Smooth muscle cell (in vitro differentiated cells): ENCODE measurements around the gene CD68. TPM values are rescaled to one million over a fixed set of nuclear protein-coding genes. Genes with fewer than 3 reads are reported as not detected.

Experiments used
- DNase-seq: peaks from one replicate; lab custom pipeline; 2025; ENCODE audit not compliant: unreplicated experiment; lab: John Stamatoyannopoulos, UW
- H2AFZ ChIP-seq: fragments of 200-600 bp; sonication (generic); 2 replicates; pipeline ENCODE4 v1.6.0; 2016; ENCODE audit warnings: antibody characterized with exemption, low read depth, mild to moderate bottlenecking
- H3F3A ChIP-seq: fragments of 200-600 bp; sonication (generic); 2 replicates; pipeline ENCODE4 v1.6.0; 2017; ENCODE audit warnings: antibody characterized with exemption, low read depth
- H3K27ac ChIP-seq: fragments of 200-600 bp; sonication (generic); 2 replicates; pipeline ENCODE4 v1.5.1; 2016; ENCODE audit warnings: low read depth, mild to moderate bottlenecking
- H3K27me3 ChIP-seq: fragments of 200-600 bp; sonication (generic); 2 replicates; pipeline ENCODE4 v1.6.1; 2016; ENCODE audit warnings: low read depth, mild to moderate bottlenecking
- H3K36me3 ChIP-seq: fragments of 200-600 bp; sonication (generic); 2 replicates; pipeline ENCODE4 v1.5.1; 2016; ENCODE audit warnings: low read depth
- H3K4me1 ChIP-seq: fragments of 200-600 bp; sonication (generic); 2 replicates; pipeline ENCODE4 v1.5.1; 2016; ENCODE audit warnings: low read depth
- H3K4me2 ChIP-seq: fragments of 200-600 bp; sonication (generic); 2 replicates; pipeline ENCODE4 v1.6.0; 2016; ENCODE audit warnings: mild to moderate bottlenecking
- H3K4me3 ChIP-seq: fragments of 200-600 bp; sonication (generic); 2 replicates; pipeline ENCODE4 v1.5.1; 2016; ENCODE audit warnings: mild to moderate bottlenecking
- H3K79me2 ChIP-seq: fragments of 200-600 bp; sonication (generic); 2 replicates; pipeline ENCODE4 v1.6.0; 2016; ENCODE audit warnings: low read depth, mild to moderate bottlenecking
- H3K9ac ChIP-seq: fragments of 200-600 bp; sonication (generic); 2 replicates; pipeline ENCODE4 v1.6.0; 2016; ENCODE audit warnings: low read depth
- H3K9me3 ChIP-seq: fragments of 200-600 bp; sonication (generic); replicated peaks from 2 replicates; pipeline ENCODE4 v1.5.1; 2016; ENCODE audit warnings: low read depth
- H4K20me1 ChIP-seq: fragments of 200-600 bp; sonication (generic); 2 replicates; pipeline ENCODE4 v1.6.0; 2016; ENCODE audit warnings: low read depth
- WGBS: methylation state at CpG from one replicate; pipeline ENCODE4 v1.1.7; 2016; ENCODE audit warnings: low lambda C conversion rate; 5-methylcytosine and 5-hydroxymethylcytosine counted together
- polyA plus RNA-seq: library from polyadenylated mRNA; unstranded; fragments of >200 nt; fragmentation: Nextera tagmentation; extraction: Ambion mirVana; gene quantifications from 2 replicates; pipeline ENCODE4 v1.2.1, GENCODE V29; 2016
- total RNA-seq: library from RNA; depleted of rRNA; stranded (reverse); fragments of >200 nt; gene quantifications from 2 replicates; pipeline ENCODE4 v1.2.3, GENCODE V29; 2014
- TF ChIP-seq, protein P1 (sequence below): fragments of 200-600 bp; sonication (generic); IDR thresholded peaks from 2 replicates; pipeline ENCODE4 v1.5.1; 2017; ENCODE audit warnings: borderline replicate concordance, mild to moderate bottlenecking, antibody characterized with exemption; ENCODE audit not compliant: insufficient read depth, poor library complexity, severe bottlenecking

The CD68 gene
- total and polyA plus RNA-seq, 2 experiments from 2014 or later, result 22.7 to 27.5 TPM

DNA sequence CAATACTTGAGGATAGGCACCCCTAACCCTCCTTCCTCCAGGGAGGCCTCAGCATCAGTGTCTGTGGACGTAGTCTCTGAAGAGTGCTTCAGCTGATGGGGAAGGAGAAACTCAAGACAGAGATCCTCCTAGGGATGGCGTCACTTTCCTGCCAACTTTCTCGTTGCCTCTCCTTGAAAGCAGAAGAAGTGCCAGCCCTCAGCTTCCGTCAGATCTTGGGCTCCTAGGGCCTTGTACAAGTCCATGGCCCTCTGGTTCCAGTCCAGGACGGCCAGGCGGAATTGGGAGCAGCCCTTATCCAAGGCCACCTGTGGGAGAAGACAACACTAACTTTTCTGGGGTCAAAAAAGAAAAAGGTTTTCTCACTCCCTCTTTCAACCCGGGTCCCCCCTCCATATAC lies 46.9 kb downstream of the CD68 start:
- Histone ChIP-seq H3F3A (no peaks in the 10 kb centered on the region), H3K4me1 (no peaks in the 10 kb centered on the region), H2AFZ (no peak overlapping the region), H3K27ac (no peak overlapping the region), H3K4me3 (peak overlapping the region; percentile 87), H3K9me3 (no peaks in the 10 kb centered on the region), H4K20me1 (no peaks in the 10 kb centered on the region), H3K4me2 (peak overlapping the region; percentile 87), H3K36me3 (no peaks in the 10 kb centered on the region), H3K9ac (no peak overlapping the region), H3K27me3 (no peaks in the 10 kb centered on the region), H3K79me2 (peaks cover 8% of the 10 kb centered on the region)
- 96% methylated on average over 7 of the region's 7 CpGs for WGBS
- no peak for DNase-seq
- TF ChIP-seq, protein P1, sequence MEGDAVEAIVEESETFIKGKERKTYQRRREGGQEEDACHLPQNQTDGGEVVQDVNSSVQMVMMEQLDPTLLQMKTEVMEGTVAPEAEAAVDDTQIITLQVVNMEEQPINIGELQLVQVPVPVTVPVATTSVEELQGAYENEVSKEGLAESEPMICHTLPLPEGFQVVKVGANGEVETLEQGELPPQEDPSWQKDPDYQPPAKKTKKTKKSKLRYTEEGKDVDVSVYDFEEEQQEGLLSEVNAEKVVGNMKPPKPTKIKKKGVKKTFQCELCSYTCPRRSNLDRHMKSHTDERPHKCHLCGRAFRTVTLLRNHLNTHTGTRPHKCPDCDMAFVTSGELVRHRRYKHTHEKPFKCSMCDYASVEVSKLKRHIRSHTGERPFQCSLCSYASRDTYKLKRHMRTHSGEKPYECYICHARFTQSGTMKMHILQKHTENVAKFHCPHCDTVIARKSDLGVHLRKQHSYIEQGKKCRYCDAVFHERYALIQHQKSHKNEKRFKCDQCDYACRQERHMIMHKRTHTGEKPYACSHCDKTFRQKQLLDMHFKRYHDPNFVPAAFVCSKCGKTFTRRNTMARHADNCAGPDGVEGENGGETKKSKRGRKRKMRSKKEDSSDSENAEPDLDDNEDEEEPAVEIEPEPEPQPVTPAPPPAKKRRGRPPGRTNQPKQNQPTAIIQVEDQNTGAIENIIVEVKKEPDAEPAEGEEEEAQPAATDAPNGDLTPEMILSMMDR, result no peak

GRCh38 chr17:7626956-7627249 lies 47.5 kb downstream of the CD68 start:
- Histone ChIP-seq H3F3A (no peaks in the 10 kb centered on the region), H3K27me3 (no peaks in the 10 kb centered on the region), H3K36me3 (no peaks in the 10 kb centered on the region), H3K4me2 (peak overlapping the region; percentile 87), H4K20me1 (no peaks in the 10 kb centered on the region), H2AFZ (peak overlapping the region; percentile 82), H3K9me3 (no peaks in the 10 kb centered on the region), H3K9ac (peak overlapping the region; percentile 97), H3K4me1 (no peaks in the 10 kb centered on the region), H3K79me2 (peaks cover 8% of the 10 kb centered on the region), H3K27ac (peak overlapping the region; percentile 93), H3K4me3 (peak overlapping the region; percentile 87)
- no peak for DNase-seq
- TF ChIP-seq, protein P1, result no peak
- 21% methylated on average over 6 of the region's 6 CpGs for WGBS

DNA sequence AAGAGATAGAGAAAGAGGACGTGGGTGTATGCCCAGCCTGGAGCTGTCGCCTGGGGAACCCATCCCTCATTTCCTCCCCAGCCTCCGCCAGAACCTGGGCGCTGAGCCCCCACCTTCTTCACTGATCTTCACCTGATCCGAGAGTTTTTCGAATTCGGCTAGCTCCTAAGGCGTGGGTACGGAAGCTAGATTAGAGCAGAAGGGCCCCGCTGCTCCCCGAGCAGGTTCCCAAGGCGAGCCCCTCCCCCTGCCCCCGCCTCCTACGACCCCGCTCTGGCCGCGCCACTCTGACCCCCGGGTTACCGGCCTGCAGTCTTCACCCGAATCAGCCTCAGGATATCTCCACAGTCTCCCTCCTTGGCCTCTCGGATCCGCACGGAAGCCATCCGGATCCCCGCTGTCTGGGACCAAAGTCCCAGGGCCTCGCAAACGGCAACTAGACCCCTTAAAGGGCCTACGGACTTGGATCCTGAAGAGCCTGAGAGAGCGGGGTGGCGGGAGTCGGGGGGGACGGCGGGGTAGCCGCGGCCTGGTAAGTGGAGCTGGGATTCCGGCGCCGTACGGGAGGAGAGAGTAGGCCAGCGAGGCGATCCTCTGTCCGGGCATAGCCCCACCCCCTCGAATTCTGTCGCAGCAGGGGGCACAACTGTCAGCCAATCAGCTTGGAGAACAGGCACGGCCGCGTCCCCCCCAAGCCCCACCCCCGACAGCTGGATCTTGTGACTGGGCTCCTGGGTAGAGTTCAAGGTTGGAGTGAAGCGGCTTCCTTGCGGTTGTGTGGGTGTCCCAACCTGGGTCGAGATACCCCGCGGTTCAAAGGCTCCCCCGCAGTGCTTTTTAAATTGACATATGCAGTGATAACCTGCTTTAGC lies 48.0 kb downstream of the CD68 start, which contains the start of gene SAT2:
Gene SAT2 (minus strand): TSS at position 572 of the 872 bp plus-strand sequence. CDS start 186 bp downstream, at position 386.
- 2% methylated on average over 52 of the region's 54 CpGs for WGBS
- no peaks in the 10 kb centered on the region for H3K9me3 ChIP-seq
- H3K4me1 ChIP-seq, result no peaks in the 10 kb centered on the region
- DNase-seq, result peak; percentile 87
- peak within 1 kb of the TSS; percentile 97 for H3K9ac ChIP-seq
- H3K79me2 ChIP-seq, result peaks cover 8% of the 10 kb centered on the region
- H2AFZ ChIP-seq, result peak within 1 kb of the TSS; percentile 82
- peak within 1 kb of the TSS; percentile 93 for H3K27ac ChIP-seq
- H3K4me2 ChIP-seq, result peak within 1 kb of the TSS; percentile 87
- H3F3A ChIP-seq, result no peaks in the 10 kb centered on the region
- no peaks in the 10 kb centered on the region for H3K36me3 ChIP-seq
- no peaks in the 10 kb centered on the region for H3K27me3 ChIP-seq
- TF ChIP-seq, protein P1, result no peak
- H4K20me1 ChIP-seq, result no peaks in the 10 kb centered on the region
- H3K4me3 ChIP-seq, result peak within 1 kb of the TSS; percentile 87
